IPS-11a (cell line): ENCODE measurements around the gene MT1G.
"Not testable (repeated sequence)": the region's sequence is repeated elsewhere in the genome, so short reads cannot be mapped to it uniquely, and the experiment has no call there.

Experiments
- H3K4me3 ChIP-seq: one replicate; pipeline ENCODE4 v1.5.1; 2013; ENCODE audit warnings: low read depth, low read length, control low read depth

The MT1G gene

DNA sequence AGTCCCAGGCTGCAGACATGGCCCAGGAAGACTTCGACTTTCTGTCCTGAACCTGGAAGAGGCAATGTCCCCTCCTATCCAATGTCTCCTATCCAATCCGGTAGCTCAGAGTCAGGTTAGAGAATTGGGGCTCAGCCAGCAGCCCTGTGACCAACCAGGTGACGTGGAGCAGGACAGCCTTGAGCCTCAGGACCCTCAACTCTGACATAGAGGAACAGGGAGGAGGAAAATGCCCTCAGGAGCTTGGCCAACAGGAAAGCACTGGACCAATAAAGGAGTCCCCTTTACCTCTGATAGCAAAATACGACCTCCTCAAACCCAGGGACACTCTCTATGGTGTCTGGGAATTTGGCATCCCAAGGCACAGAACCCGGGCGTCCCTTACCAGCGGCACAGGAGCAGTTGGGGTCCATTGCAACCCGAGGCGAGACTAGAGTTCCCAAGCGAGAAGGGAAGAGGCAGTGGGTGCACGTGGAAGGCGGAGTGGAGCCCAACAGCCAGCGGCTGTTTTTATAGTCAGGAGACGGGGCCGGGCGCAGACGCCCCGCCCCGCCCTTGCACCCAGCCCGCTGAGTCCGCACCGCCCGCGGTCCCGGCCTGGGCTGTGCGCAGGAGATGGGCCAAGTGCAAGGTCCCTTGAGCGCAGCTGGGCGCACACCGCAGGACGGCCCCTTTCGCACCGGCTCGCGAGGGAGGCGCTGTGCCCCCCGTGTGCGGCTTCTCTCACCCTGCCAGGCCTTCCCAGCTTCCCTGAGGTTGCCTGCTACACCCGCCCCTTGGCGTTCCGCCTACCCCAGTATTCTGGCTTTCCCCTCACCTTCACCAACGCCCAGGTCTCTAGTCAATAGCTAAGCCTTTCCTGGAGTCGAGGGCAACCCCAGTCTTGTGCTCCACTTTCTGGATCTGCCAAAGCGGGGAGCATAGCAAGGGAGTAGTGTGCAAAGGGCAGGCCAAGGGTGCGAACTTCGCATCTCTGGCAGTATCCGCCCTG is at the start of gene MT1G:
Gene MT1G (minus strand): TSS at position 485 of the 991 bp plus-strand sequence. CDS start 72 bp downstream, at position 413.
- peak within 1 kb of the TSS; percentile 35 for H3K4me3 ChIP-seq

GRCh38 chr16:56717532-56717931 is 49.7 kb upstream of the MT1G start:
- not testable (repeated sequence) for H3K4me3 ChIP-seq

- H3K4me3 ChIP-seq = no peak overlapping the region
These were observed 48.9 kb upstream of the MT1G start for GRCh38 chr16:56716761-56717160.

DNA sequence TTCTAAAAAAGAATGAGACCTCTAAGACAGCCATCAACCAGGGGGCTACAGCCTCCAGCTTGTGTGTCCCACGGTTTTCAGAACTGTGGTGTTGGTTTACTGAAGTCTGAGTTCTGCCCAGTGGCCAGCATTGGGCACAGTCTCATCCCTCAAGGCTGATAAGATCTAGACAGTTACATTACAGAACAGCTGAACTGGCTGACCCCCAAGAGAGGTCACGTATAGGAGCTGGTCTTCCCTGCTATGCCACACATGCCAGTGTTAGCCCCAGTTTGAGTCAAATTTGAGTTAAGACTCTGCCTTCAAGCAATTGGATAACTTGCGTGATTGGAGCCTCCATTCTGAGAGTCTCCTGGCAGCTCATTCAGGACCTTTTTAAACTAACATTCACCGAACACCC is 47.3 kb upstream of the MT1G start:
- H3K4me3 ChIP-seq = no peak overlapping the region

- H3K4me3 ChIP-seq = no peak overlapping the region
These were observed 45.9 kb upstream of the MT1G start for GRCh38 chr16:56713794-56714193.

DNA sequence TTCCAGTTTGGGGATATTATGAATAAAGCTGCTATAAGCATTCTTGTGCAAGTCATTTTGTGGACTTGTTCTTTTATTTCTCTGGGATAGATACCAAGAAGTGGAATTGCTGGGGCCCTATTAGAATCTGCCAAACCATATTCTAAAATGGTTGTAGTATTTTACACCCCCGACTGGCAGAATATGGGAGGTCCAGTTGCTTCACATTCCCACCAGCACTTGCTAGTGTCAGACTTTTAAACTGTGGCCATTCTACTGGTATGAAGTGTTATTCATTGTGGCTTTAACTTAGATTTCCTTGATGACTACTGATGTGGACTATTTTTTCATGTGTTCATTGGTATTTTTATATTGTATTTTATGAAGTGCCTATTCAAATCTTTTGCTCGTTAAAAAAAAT is 44.0 kb upstream of the MT1G start:
- no peak overlapping the region for H3K4me3 ChIP-seq

DNA sequence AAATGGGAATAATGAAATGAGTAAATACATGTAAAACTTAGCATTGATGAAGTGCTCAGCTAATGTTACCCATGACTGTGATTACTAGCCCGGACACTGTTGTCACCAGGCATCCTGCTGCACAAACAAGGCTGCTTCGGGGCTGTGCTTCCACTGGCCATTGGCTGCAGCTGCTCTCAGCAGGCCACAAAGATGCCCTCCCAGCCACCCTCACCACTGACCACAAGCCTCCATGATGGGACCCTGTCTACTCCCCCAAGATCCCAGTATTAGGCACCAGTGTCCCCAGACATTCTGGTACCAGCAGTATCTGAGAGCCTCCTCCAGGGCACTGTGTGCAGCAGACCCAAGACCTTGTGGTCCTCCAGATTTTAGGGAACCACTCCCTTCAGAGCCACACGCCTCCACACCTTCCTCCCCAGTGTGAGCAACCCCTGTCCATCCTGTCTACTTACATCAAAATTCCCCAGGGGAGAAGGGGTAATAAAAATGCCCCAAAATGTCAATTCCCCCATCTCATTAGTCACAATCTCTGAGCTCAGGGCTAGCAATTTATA is 42.4 kb upstream of the MT1G start:
- no peak overlapping the region for H3K4me3 ChIP-seq

GRCh38 chr16:56709443-56710040 is 41.7 kb upstream of the MT1G start:
- no peak overlapping the region for H3K4me3 ChIP-seq

DNA sequence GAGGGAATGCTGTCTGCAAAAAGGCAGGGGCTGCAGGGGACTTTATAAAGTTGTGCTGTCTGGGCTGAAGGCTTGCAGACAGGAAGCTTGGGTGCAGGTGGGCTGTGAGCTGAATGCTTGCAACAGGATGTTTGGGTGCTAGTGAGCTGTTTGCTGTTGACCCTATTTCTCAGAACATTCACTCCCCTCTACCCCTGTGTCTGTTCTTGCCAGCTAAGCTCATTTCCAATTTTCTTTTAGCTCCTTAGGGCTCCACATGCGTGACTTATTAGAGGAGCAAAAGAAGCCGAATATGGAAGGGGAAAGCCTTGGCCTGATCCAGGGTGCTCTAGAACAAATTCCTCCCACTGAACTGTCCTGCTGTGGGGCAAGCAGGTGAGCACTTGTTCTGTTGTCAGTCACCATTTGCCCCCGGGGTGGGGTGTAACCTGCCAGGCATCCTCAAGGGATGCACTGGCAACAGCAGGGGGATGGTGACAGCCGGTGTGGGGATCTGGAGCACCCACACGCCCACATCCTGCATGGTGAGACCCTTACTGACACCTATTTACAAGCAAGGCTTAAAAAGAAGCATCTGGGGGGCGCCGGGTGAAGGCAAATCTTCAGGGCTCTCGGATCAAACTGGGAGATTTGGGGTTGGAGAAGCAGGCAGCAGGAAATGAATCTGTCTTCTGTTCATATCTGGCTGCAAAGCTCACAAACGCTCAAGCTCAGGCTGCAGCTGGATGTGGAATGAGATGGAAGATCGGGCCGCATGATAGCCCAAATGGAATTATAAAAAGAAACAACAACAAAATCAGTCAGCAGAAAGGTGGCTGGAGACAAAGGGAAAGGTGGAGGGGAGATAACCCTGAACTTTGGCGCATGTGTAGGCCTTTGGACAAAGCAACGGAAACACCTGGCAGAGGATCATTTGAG is 40.9 kb upstream of the MT1G start:
- H3K4me3 ChIP-seq = no peak overlapping the region

- no peak overlapping the region for H3K4me3 ChIP-seq
These were observed 35.0 kb upstream of the MT1G start for GRCh38 chr16:56702836-56703235.

GRCh38 chr16:56701534-56701933 is 33.7 kb upstream of the MT1G start:
- H3K4me3 ChIP-seq = no peak overlapping the region

DNA sequence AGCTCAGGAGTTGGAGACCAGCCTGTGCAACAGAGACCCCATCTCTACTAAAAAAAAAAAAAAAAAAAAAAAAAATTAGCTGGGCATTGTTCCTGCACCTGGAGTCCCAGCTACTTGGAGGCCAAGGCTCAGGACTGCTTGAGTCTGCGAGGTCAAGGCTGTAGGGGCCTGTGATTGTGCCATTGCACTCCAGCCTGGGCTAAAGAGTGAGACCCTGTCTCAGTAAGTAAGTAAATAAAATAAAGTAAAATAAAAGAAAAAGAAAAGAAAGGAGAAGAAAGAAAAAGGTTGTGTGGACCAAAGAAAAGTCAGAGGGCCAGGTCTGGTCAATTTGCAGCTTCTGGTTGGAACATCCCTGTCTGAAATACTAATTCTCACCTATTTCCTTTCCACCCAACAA is 32.8 kb upstream of the MT1G start:
- no peak overlapping the region for H3K4me3 ChIP-seq

GRCh38 chr16:56700195-56700594 is 32.3 kb upstream of the MT1G start:
- no peak overlapping the region for H3K4me3 ChIP-seq

- H3K4me3 ChIP-seq = no peak overlapping the region
These were observed 29.7 kb upstream of the MT1G start for GRCh38 chr16:56697456-56698155.

DNA sequence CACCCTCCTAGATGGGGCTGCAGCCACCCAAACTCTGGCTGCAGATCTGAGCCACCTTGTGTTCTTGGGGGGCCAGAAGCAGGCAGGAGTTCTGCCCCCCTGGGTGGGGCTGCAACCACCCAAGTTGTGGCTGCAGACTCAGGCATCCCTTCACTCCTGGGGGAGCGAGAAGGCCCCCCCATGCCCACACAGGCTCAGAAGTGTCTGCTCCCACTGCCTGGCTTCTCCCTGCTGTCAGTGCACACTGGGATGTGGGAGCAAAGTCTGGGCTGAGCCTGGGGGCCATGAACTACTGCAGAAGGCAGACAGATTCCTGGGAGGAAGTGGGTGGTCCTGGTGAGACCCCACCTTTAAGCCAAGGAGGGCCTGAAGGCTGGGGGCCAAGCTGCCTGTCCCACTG is 27.4 kb upstream of the MT1G start:
- no peak overlapping the region for H3K4me3 ChIP-seq

GRCh38 chr16:56691885-56692284 is 24.0 kb upstream of the MT1G start:
- no peak overlapping the region for H3K4me3 ChIP-seq

- no peak overlapping the region for H3K4me3 ChIP-seq
These were observed 22.7 kb upstream of the MT1G start for GRCh38 chr16:56690420-56691122.

DNA sequence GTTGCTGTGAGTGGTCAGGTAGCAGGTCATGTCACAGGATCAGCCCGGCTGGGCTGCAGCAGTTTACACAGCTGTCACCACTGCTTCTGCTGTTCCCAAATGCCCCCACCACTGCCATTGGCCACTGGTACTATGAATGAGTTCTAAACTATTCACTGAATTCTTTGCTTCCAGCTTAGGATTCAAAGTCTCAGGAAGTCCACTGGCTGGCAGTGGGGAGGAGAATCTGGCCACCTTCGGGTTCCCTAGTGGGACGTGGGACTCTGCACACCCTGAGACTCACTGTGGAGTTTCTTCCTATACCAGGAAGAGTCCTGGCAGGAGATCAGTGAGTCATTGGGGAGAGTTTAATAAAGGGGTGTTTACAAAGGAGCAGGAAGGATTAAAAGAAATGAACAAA is 21.3 kb upstream of the MT1G start:
- no peak overlapping the region for H3K4me3 ChIP-seq

DNA sequence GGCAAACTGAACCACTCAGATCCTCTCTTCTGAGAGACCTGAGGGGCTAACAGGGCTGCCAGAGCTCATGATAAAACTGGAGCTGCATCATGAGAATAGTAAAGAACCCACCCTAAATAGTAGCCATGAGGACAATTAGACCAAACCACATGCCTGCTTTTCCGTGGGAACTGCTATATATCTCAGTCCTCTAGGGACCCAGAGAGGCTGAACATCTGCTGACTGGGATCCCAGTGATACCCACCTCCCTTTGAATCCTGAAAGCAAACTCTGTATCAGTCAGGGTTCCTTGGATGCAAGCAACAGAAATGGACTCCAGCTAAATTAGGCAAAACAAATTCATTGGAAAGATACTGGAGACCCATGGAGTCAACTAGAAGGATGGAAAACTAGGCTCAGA is 20.9 kb upstream of the MT1G start:
- H3K4me3 ChIP-seq = no peak overlapping the region

- no peak overlapping the region for H3K4me3 ChIP-seq
These were observed 18.9 kb upstream of the MT1G start for GRCh38 chr16:56686758-56687157.
